ENCODE data around the gene ZNF180.

Gene ZNF180

GRCh38 chr19:44435441-44435840 is 64.9 kb downstream of the ZNF180 start:
- TF ChIP-seq CTCF (IDR thresholded peaks at IDR 0.05), result no peak

GRCh38 chr19:44430956-44431355 is 69.4 kb downstream of the ZNF180 start:
- TF ChIP-seq CTCF (IDR thresholded peaks at IDR 0.05), result no peak

All from LNCAP (cell line).